Aorta (tissue), 5 donors: Measurements from ENCODE around the gene ARHGAP25. TPM values are rescaled to one million over a fixed set of nuclear protein-coding genes. Genes with fewer than 3 reads are reported as not detected.

Experiments used
- ATAC-seq: fragments of 200-7000 bp; cut with Tn5 transposase; one replicate; pipeline ENCODE4 v1.9.1; 2022; ENCODE audit warnings: moderate library complexity; ENCODE audit not compliant: low FRiP score
- DNase-seq, 2 donors: peaks; one replicate each; pipeline ENCODE4 v3.0.0-alpha.2; 2020
- H3K27ac ChIP-seq, 2 donors: one replicate each; pipeline ENCODE4 v1.5.1; 2013; ENCODE audit warnings: low read length in 2 of 2, mild to moderate bottlenecking in 2 of 2, moderate library complexity in 2 of 2, control low read depth in 1 of 2, inconsistent platforms in 1 of 2, low read depth in 1 of 2
- H3K27me3 ChIP-seq, 2 donors: one replicate each; pipeline ENCODE4 v1.6.1; 2013; ENCODE audit warnings: control low read depth in 1 of 2, low read length in 1 of 2, mild to moderate bottlenecking in 1 of 2, moderate library complexity in 1 of 2; ENCODE audit not compliant: insufficient read depth in 2 of 2, control insufficient read depth in 1 of 2
- H3K36me3 ChIP-seq, 2 donors: one replicate each; pipeline ENCODE4 v1.6.1; 2013; ENCODE audit warnings: control low read depth in 1 of 2, low read length in 1 of 2, mild to moderate bottlenecking in 1 of 2; ENCODE audit not compliant: insufficient read depth in 2 of 2, control insufficient read depth in 1 of 2
- H3K4me1 ChIP-seq, 2 donors: one replicate each; pipeline ENCODE4 v1.6.1; 2013; ENCODE audit warnings: low read length in 2 of 2, control low read depth in 1 of 2, mild to moderate bottlenecking in 1 of 2, moderate library complexity in 1 of 2; ENCODE audit not compliant: insufficient read depth in 2 of 2, control insufficient read depth in 1 of 2
- H3K4me3 ChIP-seq, 2 donors: one replicate each; pipeline ENCODE4 v1.5.1; 2013; ENCODE audit warnings: low read length in 2 of 2, control low read depth in 1 of 2, mild to moderate bottlenecking in 1 of 2
- H3K9me3 ChIP-seq: one replicate; pipeline ENCODE4 v1.6.1; 2013; ENCODE audit warnings: mild to moderate bottlenecking, low read length; ENCODE audit not compliant: control insufficient read depth
- WGBS, 2 donors: extraction: QIAGEN DNeasy Blood & Tissue Kit; methylation state at CpG; one replicate each; pipeline ENCODE4 v1.1.7; 2013; 5-methylcytosine and 5-hydroxymethylcytosine counted together
- intact Hi-C, 2 donors: fragments of 100-400 bp; cut with DNase I; formaldehyde crosslinking; loops; one replicate each; pipeline versions ENCODE4 v1.14.2 to v1.15.0; 2022
- polyA plus RNA-seq, 2 donors: library from polyadenylated mRNA; stranded (reverse); fragments of 200-250 nt; gene quantifications; one replicate each; pipeline ENCODE4 v1.2.3, GENCODE V29; 2013
- total RNA-seq, 2 donors: library from RNA; stranded (reverse); fragmentation: NEBNext Ultra II Directional; extraction: Animal tissue kit (Norgen Biotek cat#: 25700); gene quantifications; one replicate each; pipeline ENCODE4 v1.2.1, GENCODE V29; 2021
- donor health status: healthy with polysubstance abuse.
- donor health status: Bipolar disorder and iron deficiency.
- donor health status: DM: no; HTN: no; CAD: no.
- donor health status: DM: no; HTN: no; CAD: no.
- donor health status: DM: yes; HTN: yes; CAD: no.

Gene ARHGAP25
- total and polyA plus RNA-seq, 4 donors: 2.6 to 21.1 (median 6.4) TPM

DNA sequence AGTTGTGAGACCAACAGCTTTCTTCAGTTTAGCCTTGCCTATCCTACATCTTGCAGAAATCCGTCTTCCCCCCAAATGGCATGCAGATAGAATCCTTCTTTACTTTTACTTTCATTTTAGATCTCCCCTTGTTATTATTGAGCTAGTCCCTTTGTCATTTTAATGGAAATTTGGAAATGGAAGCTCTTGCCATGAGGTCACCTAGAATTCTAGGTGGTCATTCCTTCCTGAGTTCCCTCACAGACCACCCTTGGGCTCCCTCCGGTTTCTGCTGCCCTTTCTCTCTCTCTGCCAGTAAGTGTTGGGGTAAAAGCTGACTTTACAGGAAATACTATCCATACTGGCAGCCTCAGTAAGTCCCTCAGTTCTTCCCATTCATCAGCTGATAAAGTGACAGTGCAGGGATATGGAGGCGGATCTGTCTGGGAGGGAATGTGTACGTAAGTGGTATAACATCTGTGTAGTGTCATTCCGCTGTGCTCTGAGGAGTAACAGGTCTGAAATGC lies 30.2 kb downstream of the ARHGAP25 start:
- Histone ChIP-seq H3K27me3 (no peaks in the 10 kb centered on the region), H3K4me1 (peaks cover 0 to 2% of the 10 kb centered on the region in 2 donors), H3K9me3 (no peaks in the 10 kb centered on the region), H3K36me3 (no peaks in the 10 kb centered on the region), H3K27ac (no peak overlapping the region), H3K4me3 (no peak overlapping the region)
- DNase-seq: no peak
- ATAC-seq: no peak
- WGBS, 2 donors: 84 to 86% methylated on average over 5 of the region's 5 CpGs
- intact Hi-C loops: no loop called here

DNA sequence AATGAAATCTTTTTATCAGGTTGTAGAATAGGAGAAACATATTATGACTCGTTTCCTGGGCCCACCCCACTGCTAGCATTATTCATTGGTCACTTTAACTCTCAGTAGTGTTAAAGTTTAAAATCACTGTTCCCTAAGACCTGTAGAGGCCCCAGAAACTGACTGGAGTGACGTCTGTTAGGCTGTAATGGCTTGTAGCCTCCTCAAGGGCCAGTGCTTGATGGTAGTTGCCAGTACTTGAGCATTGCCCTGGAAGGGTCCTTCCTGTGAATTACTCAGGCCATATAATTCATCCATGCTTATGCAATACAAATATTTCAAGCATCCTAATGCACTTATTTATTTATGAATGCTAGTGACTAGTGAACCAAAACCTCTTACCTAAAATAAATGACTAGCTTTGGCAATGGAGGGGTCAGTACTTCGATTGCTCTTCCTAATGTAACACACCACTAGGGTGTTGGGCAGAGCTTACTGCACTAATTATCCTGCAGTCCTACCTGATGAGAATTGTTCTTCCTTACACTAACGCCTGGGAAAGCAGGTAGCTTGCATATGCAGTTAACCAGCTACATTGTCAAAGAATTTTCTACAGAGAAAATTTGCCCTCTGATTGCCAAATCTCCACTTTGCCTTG lies 31.2 kb downstream of the ARHGAP25 start:
- ATAC-seq: no peak
- WGBS, 2 donors: 81% methylated on average over 4 of the region's 4 CpGs
- Histone ChIP-seq H3K4me3 (no peak overlapping the region), H3K4me1 (peaks cover 0 to 2% of the 10 kb centered on the region in 2 donors), H3K27me3 (no peaks in the 10 kb centered on the region), H3K36me3 (no peaks in the 10 kb centered on the region), H3K27ac (no peak overlapping the region), H3K9me3 (no peaks in the 10 kb centered on the region)
- DNase-seq: no peak
- intact Hi-C loops: no loop called here

DNA sequence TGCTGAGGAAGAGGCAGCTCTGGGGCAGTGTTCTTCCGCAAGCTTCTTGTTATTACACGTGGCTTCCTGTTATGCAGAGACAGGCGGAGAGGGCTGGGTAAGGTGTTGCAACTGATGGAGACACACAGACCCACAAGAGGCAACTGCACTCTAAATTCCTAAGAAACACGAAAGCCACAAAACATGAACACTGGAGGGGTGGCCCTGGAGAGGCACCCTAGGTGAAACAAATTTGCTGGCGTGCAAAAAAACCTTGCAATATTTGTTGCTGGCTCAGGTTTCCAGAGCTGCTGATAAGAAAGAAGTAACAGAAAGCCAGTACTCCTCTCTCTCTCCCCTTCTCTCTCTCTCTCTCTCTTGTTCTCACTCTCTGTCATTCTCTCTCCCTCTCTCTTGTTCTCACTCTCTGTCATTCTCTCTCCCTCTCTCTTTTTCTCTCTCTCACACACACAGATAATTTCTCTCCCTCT lies 31.8 kb downstream of the ARHGAP25 start:
- DNase-seq: peak in 1 of 2 donors; percentile 69
- Histone ChIP-seq H3K27me3 (no peaks in the 10 kb centered on the region), H3K9me3 (no peaks in the 10 kb centered on the region), H3K4me3 (no peak overlapping the region), H3K27ac (no peak overlapping the region), H3K36me3 (no peaks in the 10 kb centered on the region), H3K4me1 (peaks cover 2% of the 10 kb centered on the region in 2 donors)
- ATAC-seq: peak; percentile 71
- intact Hi-C loops: no loop called here
- 75 to 79% methylated on average over 5 of the region's 5 CpGs for WGBS, 2 donors

DNA sequence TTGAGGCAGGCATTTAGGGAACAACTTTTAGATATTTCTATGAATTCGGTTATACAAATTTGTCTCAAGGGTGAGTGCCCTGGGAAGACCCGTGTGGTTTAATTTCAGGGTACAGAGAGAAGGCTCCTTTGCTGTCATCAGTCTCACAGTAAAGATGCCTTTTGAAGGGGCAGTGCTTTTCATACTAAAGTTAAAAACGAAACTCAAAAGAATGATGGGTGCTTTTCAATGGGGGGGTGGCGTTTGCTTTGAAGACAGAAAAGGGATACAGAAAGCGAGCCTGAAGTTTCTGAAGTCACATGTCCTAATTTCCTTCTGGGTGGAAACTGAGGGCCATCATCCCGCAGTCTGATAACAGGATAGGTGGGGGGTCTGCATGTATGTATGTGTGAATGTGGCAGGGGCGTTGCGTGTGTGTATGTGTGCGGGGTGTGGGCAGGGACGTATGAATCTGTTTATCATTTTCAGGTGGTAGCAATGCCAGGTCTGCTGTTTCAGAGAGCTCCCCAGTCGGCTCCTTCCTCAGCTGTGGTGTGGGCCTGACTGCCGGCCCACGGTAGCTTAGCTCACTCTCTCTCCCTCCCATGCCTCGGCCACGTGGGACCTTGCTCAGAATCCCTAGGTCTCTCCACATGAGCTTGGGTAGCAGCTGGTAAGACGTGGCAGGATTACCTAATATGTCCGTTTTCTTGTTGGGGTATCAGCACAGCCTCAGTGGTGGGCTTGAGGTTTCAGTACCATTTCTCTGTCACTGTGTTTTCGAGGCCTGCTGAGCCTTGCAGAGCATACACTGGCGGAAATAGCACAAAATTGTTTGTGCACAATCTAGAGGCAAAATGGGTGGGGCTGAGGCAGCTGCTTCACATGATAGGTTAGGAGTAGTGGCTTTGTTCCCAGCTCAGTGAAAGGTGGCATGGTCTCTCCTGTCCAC lies 32.7 kb downstream of the ARHGAP25 start:
- Histone ChIP-seq H3K4me1 (peaks cover 2% of the 10 kb centered on the region in 2 donors), H3K27ac (no peak overlapping the region), H3K36me3 (no peaks in the 10 kb centered on the region), H3K27me3 (no peaks in the 10 kb centered on the region), H3K9me3 (no peaks in the 10 kb centered on the region), H3K4me3 (no peak overlapping the region)
- intact Hi-C loops: no loop called here
- DNase-seq (no peak), ATAC-seq (no peak)
- 90 to 92% methylated on average over 19 of the region's 19 CpGs for WGBS, 2 donors

DNA sequence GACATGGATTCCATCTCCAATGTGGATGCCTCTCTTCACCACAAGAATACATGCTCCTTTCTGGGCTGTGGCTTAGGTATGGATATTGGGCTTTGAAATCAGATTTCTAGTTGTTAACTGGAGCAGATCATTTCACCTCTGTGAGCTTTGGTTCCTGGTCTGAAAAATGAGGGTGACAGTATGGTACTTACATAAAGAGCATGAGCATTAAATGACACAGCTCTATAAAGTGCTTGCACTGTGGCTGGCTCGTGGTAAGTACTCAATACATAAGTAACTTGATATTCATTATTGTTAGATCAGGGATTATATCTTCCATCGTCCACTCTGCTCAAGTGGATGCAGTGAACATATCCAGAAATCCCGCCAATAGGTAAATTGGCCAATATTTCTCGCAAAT lies 33.4 kb downstream of the ARHGAP25 start:
- Histone ChIP-seq H3K4me3 (no peak overlapping the region), H3K36me3 (no peaks in the 10 kb centered on the region), H3K4me1 (peaks cover 0 to 2% of the 10 kb centered on the region in 2 donors), H3K9me3 (no peaks in the 10 kb centered on the region), H3K27ac (no peak overlapping the region), H3K27me3 (no peaks in the 10 kb centered on the region)
- no peak for ATAC-seq
- no peak for DNase-seq
- intact Hi-C loops: no loop called here
- 93 to 98% methylated on average over 4 of the region's 4 CpGs for WGBS, 2 donors

DNA sequence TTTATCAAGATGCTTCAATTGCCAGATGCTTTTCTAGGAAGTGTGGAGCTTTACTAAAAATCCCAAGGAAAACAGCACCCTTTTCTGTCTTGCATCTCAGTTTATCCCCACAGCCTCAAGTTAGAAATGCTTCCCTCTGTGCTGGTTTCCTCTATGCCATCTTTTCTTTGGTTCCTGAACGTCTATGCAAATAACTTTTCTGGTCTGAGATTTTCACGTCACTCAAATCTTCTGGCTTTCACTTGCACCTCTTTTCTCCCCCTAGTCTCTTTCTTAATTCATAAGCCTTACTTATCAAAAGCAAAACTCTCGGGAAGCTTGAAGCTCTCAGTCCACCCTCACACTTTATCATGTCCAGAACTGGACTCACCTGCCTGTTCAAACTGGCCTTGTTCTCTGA lies 33.9 kb downstream of the ARHGAP25 start:
- intact Hi-C loops: no loop called here
- no peak overlapping the region for H3K27ac ChIP-seq
- no peak overlapping the region for H3K4me3 ChIP-seq
- no peak for DNase-seq
- H3K9me3 ChIP-seq: no peaks in the 10 kb centered on the region
- no peaks in the 10 kb centered on the region for H3K36me3 ChIP-seq
- no peak for ATAC-seq
- H3K27me3 ChIP-seq: no peaks in the 10 kb centered on the region
- WGBS, 2 donors: 77 to 84% methylated on average over 3 of the region's 3 CpGs
- peaks cover 0 to 2% of the 10 kb centered on the region in 2 donors for H3K4me1 ChIP-seq

DNA sequence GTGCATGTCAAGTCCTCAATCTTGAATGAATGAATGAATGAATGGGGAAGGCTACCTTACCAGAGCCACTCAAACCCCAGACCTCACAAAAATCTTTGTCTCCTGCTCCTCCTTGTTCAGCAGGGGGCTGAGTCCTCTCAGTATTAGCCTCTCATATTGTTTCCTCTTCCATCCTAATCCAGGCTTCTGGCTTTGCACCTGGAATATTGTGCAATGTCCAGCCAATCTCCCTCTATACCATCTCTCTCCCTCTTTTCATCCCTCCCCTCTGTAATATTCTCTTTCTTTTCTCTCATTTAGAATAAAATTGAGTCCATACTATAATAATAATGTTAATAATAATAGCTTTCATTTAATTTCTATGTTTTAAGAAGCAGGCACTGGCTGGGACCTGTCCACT lies 34.3 kb downstream of the ARHGAP25 start:
- intact Hi-C loops: no loop called here
- DNase-seq (no peak), ATAC-seq (no peak)
- H3K4me1 ChIP-seq: peaks cover 0 to 2% of the 10 kb centered on the region in 2 donors
- no peaks in the 10 kb centered on the region for H3K9me3 ChIP-seq
- no peak overlapping the region for H3K4me3 ChIP-seq
- no peaks in the 10 kb centered on the region for H3K36me3 ChIP-seq
- no peaks in the 10 kb centered on the region for H3K27me3 ChIP-seq
- no peak overlapping the region for H3K27ac ChIP-seq

DNA sequence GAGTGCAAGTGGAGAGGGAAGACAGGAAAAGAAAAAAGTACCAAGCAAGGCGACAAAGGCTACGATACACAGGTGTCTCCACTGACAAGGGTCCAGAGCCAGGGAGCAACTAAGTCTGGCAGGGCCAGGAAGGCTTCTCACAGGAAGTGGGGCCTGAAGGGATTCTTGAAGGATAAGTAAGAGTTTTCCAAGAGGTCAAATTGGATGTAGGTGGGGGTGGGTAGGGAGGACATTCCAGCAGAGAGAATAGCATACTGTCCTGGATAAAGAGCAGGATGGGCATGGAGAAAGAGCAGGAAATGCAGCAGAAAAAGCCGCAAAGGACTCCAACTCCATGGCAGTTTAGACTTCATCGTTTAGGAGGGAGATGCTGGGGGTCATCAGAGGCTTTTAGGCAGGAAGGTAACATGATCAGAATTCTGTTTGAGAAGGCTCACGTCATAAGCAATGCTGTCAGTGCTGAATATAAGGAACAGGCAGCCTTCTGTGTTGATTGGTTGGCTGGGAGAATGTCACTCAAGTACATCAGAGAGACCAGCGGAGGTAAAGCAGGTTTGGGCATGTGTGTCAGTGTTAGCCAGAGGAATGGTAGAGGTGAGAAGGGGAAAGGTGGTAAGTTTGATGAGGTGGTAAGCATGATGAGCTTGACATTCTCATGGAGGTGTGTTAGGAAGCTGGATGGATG lies 35.1 kb downstream of the ARHGAP25 start:
- Histone ChIP-seq H3K4me1 (peaks cover 0 to 2% of the 10 kb centered on the region in 2 donors), H3K27ac (no peak overlapping the region), H3K27me3 (no peaks in the 10 kb centered on the region), H3K4me3 (no peak overlapping the region), H3K9me3 (no peaks in the 10 kb centered on the region), H3K36me3 (no peaks in the 10 kb centered on the region)
- intact Hi-C loops: loop anchor here (5.0 kb wide), 2 partner anchors 58 to 63 kb away; no protein-coding TSS in a partner anchor
- DNase-seq (no peak), ATAC-seq (no peak)
- 95 to 97% methylated on average over 6 of the region's 6 CpGs for WGBS, 2 donors
